Vagina (tissue), 2 donors: ENCODE measurements around the gene CSMD2. TPM values are rescaled to one million over a fixed set of nuclear protein-coding genes. Genes with fewer than 3 reads are reported as not detected.

Experiments used
- DNase-seq, 2 donors: peaks; one replicate each; pipeline ENCODE4 v3.0.0-alpha.2; 2017; ENCODE audit errors: extremely low spot score in 2 of 2
- H3K27ac ChIP-seq: fragments of 200-600 bp; sonication (generic); one replicate; pipeline ENCODE4 v1.5.1; 2019
- H3K27me3 ChIP-seq: fragments of 200-600 bp; sonication (generic); one replicate; pipeline ENCODE4 v1.5.1; 2019
- H3K36me3 ChIP-seq, 2 donors: fragments of 200-600 bp; sonication (generic); one replicate each; pipeline ENCODE4 v1.5.1; 2017 to 2019
- H3K4me1 ChIP-seq: fragments of 200-600 bp; sonication (generic); one replicate; pipeline ENCODE4 v1.5.1; 2019
- H3K4me3 ChIP-seq, 2 donors: fragments of 200-600 bp; sonication (generic); 1 replicate in 1 of 2; 2 replicates in 1 of 2; pipeline ENCODE4 v1.5.1; 2016 to 2019
- H3K9me3 ChIP-seq: fragments of 200-600 bp; sonication (generic); one replicate; pipeline ENCODE4 v1.5.1; 2019
- CTCF ChIP-seq, 3 experiments: fragments of 450-650 bp in 2 of 3; fragments of 200-600 bp in 1 of 3; sonication (generic) in 1 of 3; IDR thresholded peaks; one replicate each; pipeline ENCODE4 v1.5.1; 2017 to 2019; ENCODE audit warnings: antibody characterized with exemption in 3 of 3, mild to moderate bottlenecking in 2 of 3, moderate library complexity in 2 of 3
- POLR2A ChIP-seq, 2 donors: fragments of 450-650 bp; IDR thresholded peaks; one replicate each; pipeline ENCODE4 v1.6.1; 2017; ENCODE audit warnings: antibody characterized with exemption in 2 of 2, mild to moderate bottlenecking in 2 of 2, moderate library complexity in 2 of 2
- POLR2AphosphoS5 ChIP-seq, 2 donors: sonication (generic); formaldehyde crosslinking; IDR thresholded peaks; one replicate each; pipeline ENCODE4 v1.9.0; 2017; ENCODE audit warnings: antibody characterized with exemption in 2 of 2, mild to moderate bottlenecking in 2 of 2, low read depth in 1 of 2; ENCODE audit not compliant: insufficient read depth in 1 of 2
- intact Hi-C: fragments of 100-400 bp; cut with DNase I; formaldehyde crosslinking; loops from one replicate; pipeline ENCODE4 v1.15.1; 2023
- total RNA-seq: library from RNA; depleted of rRNA; stranded (reverse); fragments of >200 nt; gene quantifications from one replicate; pipeline ENCODE4 v1.2.3, GENCODE V29; 2016

Gene CSMD2
- total RNA-seq, 1 donor from 2014 or later: 0.25 TPM

GRCh38 chr1:34060187-34060730, 104.8 kb downstream of the CSMD2 start:
- Histone ChIP-seq H3K27ac (no peak overlapping the region), H3K9me3 (no peaks in the 10 kb centered on the region), H3K4me1 (no peaks in the 10 kb centered on the region), H3K36me3 (no peaks in the 10 kb centered on the region), H3K4me3 (no peak overlapping the region), H3K27me3 (no peaks in the 10 kb centered on the region)
- intact Hi-C loops: no loop called here
- TF ChIP-seq CTCF (IDR thresholded peaks at IDR 0.05) (no peak), POLR2A (IDR thresholded peaks at IDR 0.05) (no peak), POLR2AphosphoS5 (IDR thresholded peaks at IDR 0.05; ENCODE audit: insufficient read depth in 1 of 2, low read depth in 1 of 2) (no peak)
- DNase-seq: no peak

- no peaks in the 10 kb centered on the region for H3K27me3 ChIP-seq
- H3K27ac ChIP-seq: no peak overlapping the region
- intact Hi-C loops: no loop called here
- H3K4me1 ChIP-seq: no peaks in the 10 kb centered on the region
- no peak overlapping the region for H3K4me3 ChIP-seq
- no peak for TF ChIP-seq CTCF (IDR thresholded peaks at IDR 0.05)
- TF ChIP-seq POLR2AphosphoS5 (IDR thresholded peaks at IDR 0.05; ENCODE audit: insufficient read depth in 1 of 2, low read depth in 1 of 2): no peak
- no peak for TF ChIP-seq POLR2A (IDR thresholded peaks at IDR 0.05)
- H3K36me3 ChIP-seq: no peaks in the 10 kb centered on the region
- H3K9me3 ChIP-seq: no peaks in the 10 kb centered on the region
- DNase-seq: no peak
Measured at GRCh38 chr1:34057347-34058130, 107.5 kb downstream of the CSMD2 start.

GRCh38 chr1:34055818-34056217, 109.2 kb downstream of the CSMD2 start:
- no peaks in the 10 kb centered on the region for H3K9me3 ChIP-seq
- no peak overlapping the region for H3K27ac ChIP-seq
- H3K27me3 ChIP-seq: no peaks in the 10 kb centered on the region
- TF ChIP-seq POLR2A (IDR thresholded peaks at IDR 0.05) (no peak), CTCF (IDR thresholded peaks at IDR 0.05) (no peak), POLR2AphosphoS5 (IDR thresholded peaks at IDR 0.05; ENCODE audit: insufficient read depth in 1 of 2, low read depth in 1 of 2) (no peak)
- intact Hi-C loops: no loop called here
- no peaks in the 10 kb centered on the region for H3K36me3 ChIP-seq
- no peak overlapping the region for H3K4me3 ChIP-seq
- H3K4me1 ChIP-seq: no peaks in the 10 kb centered on the region
- DNase-seq: no peak

- DNase-seq: no peak
- Histone ChIP-seq H3K4me1 (no peaks in the 10 kb centered on the region), H3K4me3 (no peak overlapping the region), H3K36me3 (no peaks in the 10 kb centered on the region), H3K27ac (no peak overlapping the region), H3K9me3 (no peaks in the 10 kb centered on the region), H3K27me3 (no peaks in the 10 kb centered on the region)
- intact Hi-C loops: no loop called here
- TF ChIP-seq POLR2AphosphoS5 (IDR thresholded peaks at IDR 0.05; ENCODE audit: insufficient read depth in 1 of 2, low read depth in 1 of 2) (no peak), CTCF (IDR thresholded peaks at IDR 0.05) (no peak), POLR2A (IDR thresholded peaks at IDR 0.05) (no peak)
Measured at GRCh38 chr1:34054920-34055319, 110.1 kb downstream of the CSMD2 start.

GRCh38 chr1:34053660-34054059, 111.4 kb downstream of the CSMD2 start:
- H3K36me3 ChIP-seq: no peaks in the 10 kb centered on the region
- no peaks in the 10 kb centered on the region for H3K4me1 ChIP-seq
- intact Hi-C loops: no loop called here
- H3K27ac ChIP-seq: no peak overlapping the region
- no peaks in the 10 kb centered on the region for H3K9me3 ChIP-seq
- H3K4me3 ChIP-seq: no peak overlapping the region
- TF ChIP-seq POLR2AphosphoS5 (IDR thresholded peaks at IDR 0.05; ENCODE audit: insufficient read depth in 1 of 2, low read depth in 1 of 2): no peak
- TF ChIP-seq CTCF (IDR thresholded peaks at IDR 0.05): no peak
- no peak for TF ChIP-seq POLR2A (IDR thresholded peaks at IDR 0.05)
- DNase-seq: no peak
- H3K27me3 ChIP-seq: no peaks in the 10 kb centered on the region
